HCEC 1CT (cell line): ENCODE results near the gene RELN.
"Not testable (repeated sequence)": the region's sequence is repeated elsewhere in the genome, so short reads cannot be mapped to it uniquely, and the experiment has no call there.

Source experiments
- DNase-seq: peaks from one replicate; pipeline ENCODE4 v3.0.0-alpha.2; 2017

RELN gene

DNA sequence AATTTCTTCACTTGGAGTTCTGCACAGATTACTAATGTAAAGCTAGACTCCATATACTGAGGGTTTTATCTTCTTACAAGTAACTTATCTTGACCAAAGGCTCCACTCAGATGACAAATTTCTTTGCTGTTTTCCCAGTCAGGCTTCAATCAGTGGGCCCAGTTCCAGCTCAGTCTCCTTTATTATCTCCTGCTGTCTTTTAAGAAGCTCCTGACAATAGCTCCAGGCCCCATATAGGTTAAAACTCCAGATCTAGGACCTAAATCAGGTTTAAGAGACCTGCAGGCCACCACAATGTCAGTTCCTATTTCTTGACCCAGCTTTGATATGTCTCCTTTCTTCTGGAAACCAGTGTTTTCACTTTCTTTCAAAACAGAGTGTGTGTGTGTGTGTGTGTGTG lies 165.2 kb downstream of the RELN start:
- no peak for DNase-seq

DNA sequence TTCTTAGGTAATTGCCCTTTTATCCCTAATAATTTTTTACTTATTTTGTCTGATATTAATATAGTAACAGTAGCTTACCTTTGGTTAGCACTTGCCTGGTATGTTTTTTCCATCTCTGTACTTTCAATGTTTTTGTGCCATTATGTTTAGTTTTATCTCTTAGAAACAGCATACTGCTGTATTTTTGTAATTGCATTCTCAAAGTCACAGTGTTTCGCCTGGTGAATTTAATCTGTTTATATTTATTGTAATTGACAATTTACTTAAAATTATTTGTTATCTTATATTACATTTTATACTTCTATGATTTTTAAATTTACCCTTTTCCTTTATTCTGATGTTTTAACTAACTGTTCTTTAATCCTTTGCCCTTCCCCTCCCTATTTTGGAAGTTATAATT lies 166.4 kb downstream of the RELN start:
- no peak for DNase-seq

DNA sequence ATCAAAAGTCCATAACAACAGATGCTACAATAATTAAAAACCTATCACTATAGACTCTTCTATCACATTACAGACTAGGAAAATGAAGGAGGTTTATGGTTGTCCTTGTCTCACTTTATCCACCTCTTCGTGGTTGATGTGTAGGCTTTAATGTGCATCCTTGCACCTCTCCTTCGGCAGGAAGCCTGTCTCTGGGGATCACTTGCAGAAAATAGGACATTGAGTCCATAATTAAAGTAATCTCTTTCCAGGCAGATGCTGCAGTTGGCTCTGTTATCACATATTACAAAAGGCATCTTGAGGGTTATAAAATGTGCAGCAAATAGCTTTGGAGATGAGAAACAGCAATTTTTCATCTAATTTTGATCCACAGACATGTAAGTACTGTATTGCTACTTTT lies 168.4 kb downstream of the RELN start:
- no peak for DNase-seq

DNA sequence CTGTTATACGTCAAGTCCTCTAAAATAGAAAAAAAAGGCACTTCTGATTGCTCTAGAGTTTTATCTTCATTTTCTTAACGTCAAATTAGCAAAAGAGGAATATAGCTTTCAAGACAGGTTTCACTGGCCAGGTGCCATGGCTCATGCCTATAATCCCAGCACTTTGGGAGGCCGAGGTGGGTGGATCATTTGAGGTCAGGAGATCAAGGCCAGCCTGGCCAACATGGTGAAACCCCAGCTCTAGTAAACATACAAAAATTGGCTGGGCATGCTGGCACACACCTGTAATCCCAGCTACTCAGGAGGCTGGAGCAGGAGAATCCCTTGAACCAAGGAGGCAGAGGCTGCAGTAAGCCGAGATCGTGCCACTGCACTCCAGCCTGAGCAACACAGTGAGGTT lies 173.5 kb downstream of the RELN start:
- DNase-seq: not testable (repeated sequence)

DNA sequence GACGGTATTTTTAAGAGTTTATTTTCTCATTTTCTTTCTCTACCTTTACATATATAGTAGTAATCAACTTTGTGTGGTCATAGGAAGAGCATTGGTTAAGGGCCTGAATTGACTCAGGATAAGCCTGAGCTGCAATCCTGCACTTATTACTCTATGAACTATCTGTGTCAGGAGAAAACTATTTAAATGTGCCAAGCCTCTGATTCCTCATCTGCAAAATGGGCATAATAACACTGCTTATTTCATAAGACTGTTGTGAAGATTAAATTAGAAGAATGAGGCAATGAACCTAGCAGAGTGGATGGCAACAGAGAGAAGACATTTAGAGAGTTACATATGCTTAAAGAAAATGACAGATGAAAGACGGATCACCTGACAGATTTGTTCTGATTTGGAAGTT lies 175.5 kb downstream of the RELN start:
- DNase-seq: no peak

DNA sequence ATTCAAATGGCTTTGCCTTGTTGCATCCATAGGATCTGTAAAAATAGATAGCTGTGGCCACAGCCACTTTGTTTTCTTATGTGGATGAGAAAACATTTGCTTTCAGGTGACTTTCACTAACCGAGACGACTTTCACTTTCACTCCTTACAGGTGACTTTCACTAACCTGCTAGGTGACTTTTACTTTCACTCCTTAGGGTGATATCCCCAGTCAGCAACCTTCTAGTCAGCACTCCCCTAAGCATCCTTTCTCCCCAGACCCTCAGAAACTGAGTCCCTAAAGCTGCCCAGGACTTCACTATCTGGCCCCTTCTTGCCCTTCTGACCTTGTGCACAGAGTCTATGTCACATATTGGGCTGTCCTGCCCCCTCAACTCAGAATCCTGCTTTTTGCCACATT lies 177.5 kb downstream of the RELN start:
- no peak for DNase-seq

DNA sequence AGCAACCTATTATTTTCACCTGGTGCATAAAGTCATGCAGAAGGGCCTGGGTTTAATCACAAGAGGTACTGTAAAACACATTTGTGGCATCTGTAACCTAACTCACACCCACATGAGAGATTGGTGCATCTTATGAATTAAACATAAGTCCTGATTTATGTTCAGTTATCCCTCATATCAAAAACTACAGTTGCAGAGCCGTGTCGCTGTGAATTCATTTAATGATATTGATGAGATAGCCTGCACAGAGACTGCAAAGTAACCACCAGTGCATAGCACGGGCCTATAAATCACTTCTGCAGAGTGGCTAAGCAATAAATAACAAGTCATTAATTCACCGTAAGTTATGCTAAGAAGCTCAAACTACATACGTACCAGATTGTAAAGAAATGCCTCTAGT lies 178.2 kb downstream of the RELN start:
- DNase-seq: no peak

DNA sequence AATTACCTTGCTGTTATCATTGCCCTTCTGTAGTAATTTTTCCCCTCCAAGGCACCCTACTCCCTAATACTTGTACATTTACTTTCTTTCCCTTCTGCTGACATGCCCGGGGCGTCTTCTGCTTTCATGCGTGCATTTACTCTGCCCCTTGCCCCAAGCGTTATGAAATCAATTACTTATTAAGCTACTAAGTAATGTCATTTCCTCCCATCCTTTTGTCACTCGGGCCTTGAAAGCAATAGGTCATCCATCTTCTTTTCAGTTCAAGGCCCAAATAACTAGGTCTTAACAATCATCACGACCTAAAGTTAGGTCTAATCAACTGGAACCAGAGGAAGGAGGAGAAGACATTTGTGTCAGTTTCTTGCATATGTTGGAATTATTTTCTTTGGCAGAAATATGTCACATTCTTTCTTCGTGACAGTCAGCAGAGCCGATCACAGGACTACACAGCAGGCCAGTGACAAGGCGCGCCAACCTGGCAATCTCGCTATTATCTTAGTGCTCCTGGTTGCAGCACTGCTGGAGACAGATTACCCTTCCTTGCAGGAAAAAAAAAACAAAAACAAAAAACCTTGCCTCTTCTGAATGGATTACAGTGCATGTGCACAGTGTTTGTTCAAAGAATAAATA lies 179.2 kb downstream of the RELN start:
- no peak for DNase-seq

DNA sequence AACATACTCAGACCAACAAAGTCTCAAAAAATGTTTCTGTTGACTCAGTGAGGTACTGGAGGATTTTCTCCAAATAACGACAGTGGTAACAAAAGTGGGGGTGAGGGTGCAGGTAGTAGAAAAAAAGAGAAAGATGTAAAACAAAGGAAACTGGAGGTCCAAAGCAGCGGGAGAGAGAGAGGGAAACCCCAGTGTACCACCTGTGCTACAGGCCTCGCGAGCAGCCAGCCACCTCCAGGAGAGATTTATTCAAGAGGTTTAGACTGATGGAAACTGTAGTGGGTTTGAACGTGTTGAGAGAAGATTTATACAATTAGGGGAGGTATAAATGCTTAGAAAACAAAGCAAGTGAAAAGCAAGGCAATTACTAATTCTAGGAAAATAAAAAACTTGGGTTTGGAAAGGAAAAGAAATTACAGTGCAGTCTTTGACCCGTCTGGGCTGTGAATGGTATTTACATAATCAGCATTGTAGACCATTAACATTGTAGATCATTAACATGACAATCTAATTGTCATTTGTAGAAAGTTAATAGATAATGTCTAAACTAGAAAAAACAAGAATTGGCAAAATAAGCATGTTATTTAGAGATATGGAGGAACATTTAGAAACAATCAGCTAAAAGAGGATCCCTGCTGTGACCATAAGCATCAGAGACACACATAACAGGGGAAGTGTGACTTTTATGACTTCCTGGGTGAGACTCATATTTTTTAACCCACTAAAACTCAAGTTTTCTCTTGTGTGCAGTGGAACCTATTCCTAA lies 180.0 kb downstream of the RELN start:
- no peak for DNase-seq

DNA sequence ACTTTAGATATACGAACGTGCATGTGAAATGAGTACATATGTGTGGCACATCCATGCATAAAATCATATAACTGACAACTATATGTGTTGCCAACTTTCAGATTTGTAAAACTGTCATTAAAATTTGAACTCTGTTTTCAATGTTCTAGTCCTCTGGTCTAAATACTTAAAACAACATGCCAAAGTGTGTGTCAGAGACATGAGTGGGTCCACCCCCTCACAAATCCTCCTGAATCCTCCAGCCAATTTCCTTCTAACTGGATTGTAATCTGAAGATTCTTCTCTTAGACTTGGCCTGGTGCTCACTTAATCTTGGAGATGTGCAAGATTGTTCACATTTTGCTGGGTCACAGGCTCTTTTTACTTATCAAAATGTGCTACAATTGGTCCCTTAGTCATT lies 184.1 kb downstream of the RELN start:
- no peak for DNase-seq

DNA sequence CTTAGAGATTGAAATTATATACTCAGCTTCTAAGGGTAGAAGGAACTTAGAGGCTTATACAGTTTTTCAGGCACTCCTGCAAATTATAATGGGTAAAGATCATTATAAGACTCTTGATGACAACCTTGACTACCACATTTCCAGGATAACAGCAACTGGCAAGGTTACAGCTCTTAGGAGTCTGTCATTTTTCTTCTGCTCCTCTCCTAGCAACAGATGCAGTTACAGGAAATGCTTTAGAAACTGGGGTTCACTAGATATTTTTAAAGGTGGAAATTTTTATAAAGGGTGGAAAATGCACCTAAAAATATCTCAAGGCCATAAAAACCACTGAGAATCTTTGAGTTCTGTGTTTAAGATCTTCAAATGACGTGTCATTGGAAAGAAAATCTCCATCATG lies 185.8 kb downstream of the RELN start:
- no peak for DNase-seq

DNA sequence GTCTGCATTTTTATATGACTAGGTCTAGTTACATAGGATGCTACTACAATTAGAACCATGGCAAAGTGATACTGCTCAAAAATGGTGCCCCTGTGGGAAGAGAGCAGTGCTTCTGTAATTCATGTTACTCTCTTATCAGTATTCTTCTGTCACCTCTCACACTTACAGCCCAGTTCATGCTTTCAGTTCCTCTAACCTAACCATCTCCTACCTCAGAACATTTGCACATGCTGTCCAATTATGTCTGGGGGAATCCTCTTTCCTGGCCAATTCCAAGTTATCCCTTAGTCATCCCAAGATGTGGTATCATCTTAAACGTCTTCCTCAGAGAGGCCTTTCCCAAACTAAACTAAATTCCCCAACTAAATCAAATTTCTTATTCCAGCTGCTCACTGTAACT lies 190.2 kb downstream of the RELN start:
- no peak for DNase-seq

DNA sequence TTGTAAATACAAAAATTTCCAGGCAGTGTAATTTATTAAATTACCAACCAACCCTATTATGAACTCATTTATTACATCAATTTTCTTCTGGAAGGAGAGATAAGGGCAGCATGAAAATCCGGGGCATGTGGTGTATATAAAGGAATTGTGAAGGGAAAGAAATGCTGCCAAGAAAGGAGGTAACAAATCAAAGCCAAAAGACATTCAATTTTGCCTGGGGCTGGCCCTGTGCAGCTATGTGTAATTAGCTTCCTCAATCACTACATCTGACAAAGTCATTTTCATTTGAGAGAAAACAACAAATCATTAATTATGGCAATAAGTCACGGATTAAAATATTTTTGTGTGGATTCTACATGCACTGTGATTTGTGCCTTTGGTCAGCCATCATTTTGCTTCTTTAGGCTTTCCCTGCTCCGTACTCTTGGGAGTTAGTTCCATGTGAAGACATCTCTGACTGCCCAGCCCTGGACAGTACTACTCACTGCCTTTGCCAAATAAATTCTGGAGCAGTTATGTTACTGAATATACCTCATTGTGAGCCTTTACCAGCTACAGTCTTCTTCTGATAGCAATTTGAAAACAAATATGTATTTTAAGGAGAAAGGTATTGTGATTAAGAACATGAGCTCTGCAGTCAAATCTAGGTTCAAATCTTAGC lies 191.7 kb downstream of the RELN start:
- no peak for DNase-seq

DNA sequence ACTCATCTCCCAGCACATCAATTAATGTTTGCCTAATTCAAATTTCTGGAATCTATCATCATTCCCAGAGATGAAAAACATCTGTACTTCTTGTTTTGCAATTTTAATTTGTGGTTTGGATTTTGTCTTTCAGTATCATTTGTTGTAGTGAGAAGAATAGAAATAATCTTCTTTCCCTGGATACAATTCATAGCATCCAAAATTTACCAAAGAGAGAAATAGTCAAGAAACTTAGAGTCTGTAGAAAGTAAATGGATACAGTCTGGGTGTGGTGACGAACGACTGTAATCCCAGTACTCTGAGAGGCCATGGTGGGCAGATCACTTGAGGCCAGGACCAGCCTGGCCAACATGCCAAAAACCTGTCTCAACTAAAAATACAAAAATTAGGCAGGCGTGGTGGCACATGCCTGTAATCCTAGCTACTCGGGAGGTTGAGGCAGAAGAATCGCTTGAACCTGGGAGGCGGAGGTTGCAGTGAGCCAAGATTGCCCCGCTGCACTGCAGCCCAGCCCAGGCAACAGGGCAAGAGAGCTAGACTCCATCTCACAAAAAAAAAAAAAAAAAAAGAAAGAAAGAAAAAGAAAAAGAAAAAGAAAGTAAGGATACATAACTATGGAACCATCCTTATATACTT lies 193.0 kb downstream of the RELN start:
- no peak for DNase-seq

DNA sequence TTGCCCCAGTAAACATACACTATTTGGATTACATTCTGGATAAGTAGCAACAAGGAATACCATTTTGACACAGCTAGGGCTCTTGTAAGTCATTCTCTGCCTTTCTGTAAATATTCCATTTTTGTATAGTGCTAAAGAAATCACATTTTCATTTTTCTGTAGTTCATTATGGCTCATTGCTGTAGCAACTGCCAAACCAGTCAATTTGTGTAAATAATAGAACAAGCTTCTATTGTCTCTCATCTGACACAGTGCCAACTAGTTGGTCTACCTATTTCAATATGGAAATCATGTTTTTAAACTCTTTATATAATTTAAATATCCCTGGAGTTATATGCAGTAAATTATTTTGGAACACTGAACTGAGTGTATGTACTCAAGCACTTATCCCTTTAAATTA lies 193.7 kb downstream of the RELN start:
- DNase-seq: no peak

DNA sequence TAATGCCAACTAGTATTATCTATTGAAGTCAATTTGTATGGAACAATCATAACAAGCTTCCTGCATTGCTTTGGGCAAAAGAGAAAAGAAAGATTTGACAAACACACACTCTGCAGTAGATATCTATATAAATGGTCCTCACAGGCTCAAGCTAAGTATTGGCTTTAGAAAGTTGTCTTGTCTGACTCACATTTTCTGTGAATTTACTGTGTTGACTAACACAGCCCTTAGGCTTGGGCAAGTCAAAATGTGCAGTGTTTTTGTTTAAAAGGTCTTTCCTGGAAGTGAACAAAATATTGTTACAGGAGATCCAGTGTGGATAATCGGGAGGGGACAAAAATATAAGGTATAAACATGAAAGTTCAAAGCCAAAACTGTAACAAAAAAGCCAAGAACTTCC lies 194.4 kb downstream of the RELN start:
- no peak for DNase-seq

DNA sequence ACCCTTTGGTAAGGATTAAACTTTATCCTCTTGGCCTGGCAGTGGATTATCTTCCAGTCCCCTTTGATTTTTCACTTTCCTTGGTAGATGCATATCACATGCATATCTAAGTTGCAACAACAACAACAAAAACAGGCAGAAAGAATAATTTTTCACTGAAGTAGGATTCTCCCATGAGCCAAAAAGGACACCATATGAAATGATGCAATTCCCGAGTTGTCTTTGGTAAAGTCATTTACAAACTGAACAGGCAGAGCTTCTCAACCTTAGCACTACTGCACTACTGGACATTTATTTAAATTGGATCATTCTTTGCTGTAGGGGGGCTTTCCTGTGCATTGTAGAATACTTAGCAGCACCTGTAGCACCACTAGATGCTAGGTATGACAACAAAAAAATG lies 195.0 kb downstream of the RELN start:
- no peak for DNase-seq

DNA sequence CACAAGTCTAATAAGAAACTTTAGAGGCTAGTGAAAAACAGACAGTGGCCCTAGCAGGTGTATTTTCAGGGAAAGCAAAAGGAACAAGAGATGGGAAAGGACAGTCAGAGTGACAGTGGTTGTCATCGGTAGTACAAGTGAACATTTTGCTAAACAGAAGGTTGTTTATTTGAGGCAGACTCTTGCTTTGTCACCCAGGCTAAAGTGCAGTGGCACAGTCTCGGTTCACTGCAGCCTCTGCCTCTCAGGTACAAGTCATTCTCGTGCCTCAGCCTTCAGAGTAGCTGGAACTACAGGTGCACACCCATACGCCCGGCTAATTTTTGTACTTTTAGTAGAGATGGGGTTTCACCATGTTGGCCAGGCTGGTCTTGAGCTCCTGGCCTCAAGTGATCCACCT lies 195.8 kb downstream of the RELN start:
- DNase-seq: no peak

DNA sequence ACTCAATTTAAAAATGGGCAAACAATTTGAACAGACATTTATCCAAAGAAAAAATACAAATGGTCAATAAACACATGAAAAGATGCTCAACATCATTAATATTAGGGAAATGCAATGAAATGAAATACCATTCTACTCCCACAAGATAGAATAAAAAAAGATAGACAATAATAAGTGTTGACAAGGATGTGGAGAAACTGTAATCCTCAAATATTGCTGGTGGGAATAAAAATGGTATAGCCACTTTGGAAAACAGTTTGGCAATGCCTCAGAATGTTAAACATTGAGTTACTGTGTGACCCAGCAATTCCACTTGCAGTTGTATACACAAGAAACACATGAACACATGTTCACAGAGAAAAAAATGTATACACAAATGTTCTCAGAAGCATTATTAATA lies 197.6 kb downstream of the RELN start:
- no peak for DNase-seq

DNA sequence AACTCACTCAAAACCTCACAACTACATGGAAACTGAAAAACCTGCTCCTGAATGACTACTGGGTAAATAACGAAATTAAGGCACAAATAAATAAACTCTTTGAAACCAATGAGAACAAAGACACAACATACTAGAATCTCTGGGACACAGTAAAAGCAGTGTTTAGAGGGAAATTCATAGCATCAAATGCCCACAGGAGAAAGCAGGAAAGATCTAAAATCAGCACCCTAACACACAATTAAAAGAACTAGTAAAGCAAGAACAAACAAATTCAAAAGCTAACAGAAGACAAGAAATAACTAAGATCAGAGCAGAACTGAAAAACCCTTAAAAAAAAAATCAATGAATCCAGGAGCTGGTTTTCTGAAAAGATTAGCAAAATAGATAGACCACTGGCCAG lies 202.4 kb downstream of the RELN start:
- DNase-seq: not testable (repeated sequence)

DNA sequence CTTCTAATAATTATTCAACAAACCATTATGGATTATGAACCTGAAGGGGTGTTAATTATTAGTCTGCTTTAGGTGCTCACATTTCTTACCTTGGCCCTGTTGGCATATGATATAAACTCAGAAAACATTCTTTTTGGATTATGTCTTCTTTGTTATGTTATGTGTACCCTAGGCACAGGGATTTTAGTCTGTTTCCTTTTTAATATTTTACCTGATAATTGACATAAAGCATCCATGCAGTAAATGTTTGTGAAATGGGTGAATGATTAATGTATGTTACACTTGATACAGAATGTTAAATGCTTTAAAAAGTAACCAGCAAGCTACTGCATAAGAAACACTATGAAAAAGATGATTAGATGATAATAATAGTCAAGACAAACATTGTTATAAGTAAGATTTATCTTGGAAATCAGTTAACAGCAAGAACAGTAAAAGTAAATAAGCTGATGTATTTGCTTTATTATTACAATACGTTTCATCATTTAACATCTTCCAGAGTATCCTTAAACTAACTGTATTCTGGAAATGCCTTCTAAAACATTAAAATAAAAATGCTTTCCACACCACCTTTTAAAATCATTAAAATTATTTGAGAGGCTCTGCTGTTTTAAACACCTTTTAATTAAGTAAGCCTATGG lies 204.7 kb downstream of the RELN start:
- no peak for DNase-seq

DNA sequence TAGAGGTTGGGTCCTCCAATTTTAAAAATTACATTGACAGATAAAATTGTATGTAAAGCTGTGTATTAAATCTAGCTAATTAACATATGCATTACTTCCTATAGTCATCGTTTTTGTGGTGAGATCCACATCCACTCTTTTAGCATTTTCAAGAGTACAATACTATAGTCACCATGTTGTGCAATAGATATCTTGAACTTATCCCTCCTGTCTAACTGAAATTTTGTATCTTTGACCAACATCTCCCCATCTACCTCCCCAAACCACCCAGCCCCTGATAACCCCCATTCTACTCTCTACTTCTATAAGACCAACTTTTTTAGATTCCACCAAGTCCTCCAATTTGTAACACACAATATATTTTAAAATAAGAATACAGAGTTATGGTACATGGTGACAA lies 208.0 kb downstream of the RELN start:
- no peak for DNase-seq

DNA sequence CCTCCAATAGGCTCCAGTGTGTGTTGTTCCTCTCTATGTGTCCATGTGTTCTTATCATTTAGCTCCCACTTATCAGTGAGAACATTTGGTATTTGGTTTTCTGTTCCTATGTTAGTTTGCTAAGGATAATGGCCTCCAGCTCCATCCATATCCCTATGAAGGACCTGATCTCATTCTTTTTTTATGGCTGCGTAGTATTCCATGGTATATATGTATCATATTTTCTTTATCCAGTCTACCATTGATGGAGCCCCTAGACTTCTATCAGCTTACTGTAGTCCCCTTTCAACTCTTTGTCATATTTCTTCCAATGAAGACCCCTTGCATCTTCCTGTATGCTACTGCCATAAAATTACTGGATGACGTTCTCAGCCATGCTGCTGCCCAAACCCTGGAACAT lies 208.9 kb downstream of the RELN start:
- DNase-seq: not testable (repeated sequence)
